ENCODE data around the gene C1orf167.

The C1orf167 gene

DNA sequence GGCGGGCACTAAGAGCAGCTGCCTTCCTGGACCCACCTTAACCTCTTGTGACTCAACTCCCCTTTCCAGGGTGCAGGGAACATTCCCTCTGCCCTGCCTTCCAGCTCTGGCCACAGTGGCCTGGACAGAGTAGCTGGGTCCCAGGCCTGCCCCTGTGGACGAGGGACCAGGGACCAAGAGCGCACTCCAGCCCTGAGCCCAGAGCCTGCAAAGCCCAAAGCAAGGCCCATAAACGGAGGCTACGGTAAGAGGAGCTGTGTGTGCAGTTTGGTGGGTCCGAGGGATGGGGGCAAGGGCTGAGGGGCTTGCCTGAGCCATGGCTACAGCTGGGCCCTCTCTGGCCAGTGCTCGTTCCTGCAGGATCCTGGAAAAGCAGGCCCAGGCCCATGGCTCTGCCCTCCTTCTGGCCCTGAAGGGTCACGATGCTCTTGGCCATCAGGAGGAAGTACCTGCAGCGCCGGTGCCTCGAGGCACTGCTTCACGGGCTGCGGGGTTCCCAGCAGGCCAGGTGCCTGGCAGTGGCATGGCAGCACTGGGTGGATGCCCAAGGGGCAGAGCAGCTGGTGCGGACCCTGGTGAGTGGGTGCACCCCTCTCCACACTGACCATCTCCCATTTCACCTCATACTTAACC lies 25.9 kb downstream of the C1orf167 start:
- DNase-seq: no peak

DNA sequence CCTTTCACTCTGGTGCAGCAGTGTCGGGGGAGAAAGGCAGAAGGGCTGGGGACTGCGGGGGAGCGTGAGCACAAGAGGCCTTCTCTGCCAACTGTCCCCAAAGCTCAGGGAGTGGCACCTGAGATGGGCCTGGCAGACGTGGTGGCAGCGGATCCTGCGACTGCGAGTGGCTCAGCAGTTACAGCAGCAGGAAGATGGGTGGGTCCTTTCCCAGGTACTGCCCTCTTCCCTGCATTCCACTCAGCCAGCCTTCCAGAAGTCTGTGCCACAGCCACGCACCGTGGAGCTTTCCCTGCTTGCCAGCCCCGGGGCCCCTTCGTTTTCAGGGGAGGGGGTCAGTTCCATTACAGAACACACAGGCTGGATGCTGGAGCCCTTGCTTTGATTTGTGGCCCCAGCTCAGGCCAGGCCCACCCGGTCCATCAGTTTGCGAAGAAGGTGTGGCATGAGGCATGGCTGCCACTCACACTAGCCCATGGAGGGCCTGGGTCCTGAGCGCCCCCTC lies 26.6 kb downstream of the C1orf167 start:
- DNase-seq: no peak

DNA sequence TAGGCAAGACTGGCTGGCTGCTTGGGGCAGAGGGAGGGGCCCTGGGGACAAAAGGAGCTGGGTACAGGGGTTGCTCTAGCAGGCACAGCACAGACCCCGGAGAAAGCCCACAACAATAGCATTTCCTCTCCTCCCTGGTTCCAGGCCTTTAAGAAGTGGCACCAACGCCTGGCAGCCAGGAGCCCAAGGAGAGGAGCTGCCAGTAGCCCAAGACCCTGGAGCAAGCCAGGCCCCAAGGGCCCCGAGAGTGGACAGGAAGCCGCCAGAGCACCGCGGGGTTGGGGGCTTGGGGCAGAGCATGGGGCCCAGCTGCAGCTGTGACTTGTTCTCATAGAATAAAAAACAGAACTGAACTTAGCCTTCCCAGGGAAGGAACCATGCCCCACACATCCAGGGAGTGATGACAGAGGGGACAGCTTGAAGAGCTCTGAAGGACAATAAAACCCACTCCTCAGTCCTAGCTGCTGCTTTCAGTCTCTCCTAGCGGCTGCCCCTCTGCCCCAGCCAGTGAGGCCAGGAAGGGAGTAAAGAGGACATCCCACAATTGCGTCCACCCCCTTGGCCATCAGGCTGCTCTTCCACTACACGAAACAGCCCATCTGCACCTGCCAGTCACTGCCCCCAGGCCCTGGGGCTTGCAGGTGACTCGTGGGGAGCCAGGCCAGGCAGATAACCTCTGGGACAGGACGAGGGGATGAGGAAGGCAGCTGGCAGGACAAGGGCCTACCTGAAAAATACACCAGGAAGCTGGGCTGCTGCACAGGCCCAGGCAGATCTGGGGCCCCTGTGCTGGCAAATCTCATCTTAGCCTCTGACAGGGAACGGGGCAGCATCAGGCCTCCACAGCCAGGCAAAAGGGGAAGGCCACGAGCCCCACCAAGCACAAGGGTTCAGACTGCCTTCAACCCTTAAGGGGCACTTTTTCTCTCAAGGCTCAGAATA lies 27.4 kb downstream of the C1orf167 start:
- no peak for DNase-seq

DNA sequence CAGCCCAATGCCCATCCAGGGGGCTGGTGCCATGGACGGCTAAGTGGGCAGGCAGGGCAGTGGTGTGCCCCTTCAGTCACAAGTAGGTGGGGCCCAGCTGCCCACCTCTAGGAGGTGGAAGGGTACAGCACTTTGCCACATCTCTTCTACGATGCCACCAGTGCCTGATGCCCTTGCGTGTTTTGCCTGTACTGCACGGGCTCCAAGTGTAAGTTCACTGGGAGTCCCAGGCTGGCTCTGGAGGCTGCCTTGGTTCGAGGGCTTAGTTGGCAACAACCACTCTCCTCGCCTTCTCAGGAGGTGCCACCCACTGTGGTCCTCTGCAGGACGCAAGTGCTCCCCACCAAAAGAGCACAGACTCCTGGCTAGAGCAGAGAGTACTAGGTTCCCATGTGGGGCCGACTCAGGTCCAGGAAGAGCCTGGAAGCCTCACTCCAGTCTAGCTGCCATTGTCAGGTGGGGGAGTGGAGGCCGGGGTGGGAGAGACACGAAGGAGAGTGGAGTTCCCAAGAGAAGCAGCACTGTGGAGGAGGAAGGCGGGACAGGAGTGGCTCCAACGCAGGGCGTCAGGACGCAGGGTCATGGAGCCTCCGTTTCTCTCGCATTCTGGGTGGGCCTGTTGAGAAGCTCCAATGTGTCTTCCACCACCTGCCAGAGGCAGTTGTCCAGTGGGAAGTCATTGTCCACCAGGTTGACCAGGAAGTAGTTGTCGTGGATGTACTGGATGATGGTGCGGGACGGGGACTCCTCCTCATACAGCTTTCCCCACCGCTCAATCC lies 28.3 kb downstream of the C1orf167 start:
- no peak for DNase-seq

DNA sequence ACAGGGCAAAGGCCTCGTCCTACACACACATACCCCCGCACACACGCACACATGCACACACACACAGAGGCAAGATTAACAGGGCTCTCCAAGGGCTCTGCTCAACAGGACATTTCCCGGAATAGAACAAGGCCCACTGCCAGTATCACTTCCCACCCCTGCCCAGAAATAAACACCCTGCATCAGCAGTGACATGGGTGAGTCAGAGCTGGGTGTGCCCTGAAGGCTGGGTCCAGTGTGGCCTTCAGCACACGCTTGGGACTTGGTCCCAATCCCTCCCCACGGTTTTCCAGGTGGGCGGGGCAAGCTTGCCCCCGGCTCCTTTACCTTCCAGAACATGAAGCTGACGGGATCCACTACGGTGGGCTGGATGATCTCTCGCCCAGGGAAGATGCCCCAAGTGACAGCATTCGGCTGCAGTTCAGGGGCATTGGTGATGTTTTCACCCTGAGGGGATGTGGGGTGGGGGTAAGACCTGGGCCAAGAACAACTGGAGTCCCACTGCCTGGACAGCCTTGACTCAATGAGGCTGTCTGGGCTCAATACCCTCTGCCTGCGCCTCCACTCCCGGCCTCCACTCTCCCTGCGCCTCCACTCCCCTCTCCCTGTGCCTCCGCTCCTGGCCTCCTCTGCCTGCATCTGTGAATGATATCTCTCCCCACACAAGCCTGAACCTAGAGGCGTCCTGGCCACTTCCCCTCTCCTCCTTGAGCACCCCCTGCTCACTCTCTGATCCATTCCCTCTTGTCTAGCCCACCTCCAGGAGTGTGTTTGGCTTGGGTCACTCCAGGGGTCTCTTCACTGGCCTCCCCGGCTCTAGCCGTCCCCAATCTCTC lies 29.1 kb downstream of the C1orf167 start:
- DNase-seq: no peak

DNA sequence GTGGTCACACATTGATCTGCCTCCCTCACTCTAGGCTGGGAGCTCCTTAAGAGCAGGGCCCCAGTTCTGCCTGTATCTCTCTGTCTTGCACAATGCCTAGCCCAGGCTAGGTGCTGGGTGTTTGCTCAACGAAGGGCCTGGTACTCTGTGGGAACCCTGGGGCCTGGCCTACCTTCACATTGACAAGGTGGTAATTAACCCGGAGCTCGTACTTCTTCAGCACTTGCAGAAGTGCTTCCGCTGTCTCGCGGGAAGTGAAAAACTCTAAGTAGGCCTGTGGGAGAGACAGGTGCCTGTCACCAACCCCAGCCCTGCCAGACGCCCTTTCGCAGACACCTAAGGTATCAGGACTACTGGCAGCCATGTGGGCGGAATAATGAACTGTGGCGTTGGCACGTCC lies 30.1 kb downstream of the C1orf167 start:
- no peak for DNase-seq

DNA sequence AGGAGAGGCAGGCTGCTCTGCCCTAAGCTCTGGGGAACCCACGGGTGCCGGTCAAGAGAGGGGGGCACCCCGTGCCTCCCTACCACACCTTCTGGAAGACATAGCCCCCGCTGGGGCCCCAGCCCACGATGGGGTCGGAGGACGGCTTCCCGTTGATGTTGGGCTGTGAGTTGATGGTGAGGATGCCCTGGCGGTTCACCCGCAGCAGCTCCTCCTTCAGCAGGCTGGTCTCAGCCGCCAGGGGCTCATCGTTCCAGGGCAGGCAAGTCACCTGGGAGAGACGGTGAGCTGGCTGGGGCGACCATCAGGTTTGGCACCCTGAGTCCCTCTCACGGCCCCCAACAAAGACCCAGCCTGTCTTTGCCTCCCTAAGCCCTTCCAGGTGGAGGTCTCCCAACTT lies 31.8 kb downstream of the C1orf167 start:
- no peak for DNase-seq

DNA sequence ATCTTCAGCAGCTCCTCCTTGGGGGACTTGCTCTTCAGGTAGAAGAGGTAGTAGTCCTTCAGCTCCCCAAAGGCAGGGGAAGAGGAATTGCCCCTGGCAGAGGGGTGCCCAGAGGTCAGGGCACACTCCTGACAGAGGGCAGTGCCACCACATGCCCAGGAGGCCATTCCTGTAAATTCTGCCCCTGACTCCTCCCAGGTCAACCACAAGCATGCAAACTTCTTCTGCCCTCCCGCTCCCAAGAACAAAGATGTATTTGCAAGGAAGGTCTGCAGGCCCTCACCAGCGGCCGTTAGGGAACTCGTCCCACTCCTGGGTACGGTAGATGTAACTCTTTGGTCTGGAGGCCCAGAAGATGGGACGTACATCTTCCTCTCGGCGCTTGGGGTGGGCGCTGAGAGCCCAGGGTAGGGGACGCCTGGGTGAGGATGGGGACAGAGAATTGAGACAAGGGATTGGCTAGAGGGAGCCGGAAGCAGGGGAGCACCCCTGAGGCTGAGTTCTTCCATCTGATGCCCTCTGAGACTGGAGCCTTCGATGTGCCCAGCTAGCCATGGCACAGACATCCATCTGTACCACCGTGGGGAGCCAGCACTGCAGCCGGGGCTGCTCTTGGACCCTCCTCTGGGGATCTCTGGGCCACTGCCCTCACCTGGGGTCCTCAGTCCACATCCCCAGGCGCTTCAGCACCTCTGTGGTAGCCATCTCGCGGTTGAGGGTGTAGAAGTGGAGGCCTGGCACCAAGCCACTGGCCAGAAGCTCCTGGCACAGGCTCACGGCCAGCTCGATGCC lies 32.6 kb downstream of the C1orf167 start:
- no peak for DNase-seq

DNA sequence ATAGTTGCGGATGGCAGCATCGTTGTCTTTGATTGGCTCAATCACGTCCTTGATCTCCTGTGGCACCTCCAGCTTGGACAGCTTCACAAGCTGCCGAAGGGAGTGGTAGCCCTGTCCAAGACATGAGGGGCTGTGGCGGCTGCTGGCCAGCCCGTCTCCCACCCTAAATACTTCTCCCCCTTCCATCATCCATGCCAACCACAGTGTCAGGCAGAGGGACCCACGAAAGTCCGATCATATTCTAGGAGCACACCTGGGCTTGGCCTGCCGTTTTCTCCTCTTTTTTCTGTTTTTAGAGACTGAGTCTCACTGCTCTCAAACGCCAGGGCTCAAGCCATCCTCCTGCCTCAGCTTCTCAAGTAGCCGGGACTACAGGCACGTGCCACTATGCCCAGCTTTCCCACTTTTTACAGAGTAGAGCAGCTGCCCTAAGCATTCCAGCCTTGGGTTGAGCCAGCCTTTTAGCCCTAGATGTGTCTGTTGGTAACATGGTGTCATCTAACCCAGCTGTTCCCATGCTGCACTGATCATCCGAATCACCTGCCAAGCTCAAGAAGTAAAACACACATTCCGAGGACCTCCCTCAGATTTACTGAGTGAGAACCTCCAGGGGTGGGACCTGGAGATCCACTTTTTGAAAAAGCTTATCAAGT lies 33.4 kb downstream of the C1orf167 start:
- no peak for DNase-seq

DNA sequence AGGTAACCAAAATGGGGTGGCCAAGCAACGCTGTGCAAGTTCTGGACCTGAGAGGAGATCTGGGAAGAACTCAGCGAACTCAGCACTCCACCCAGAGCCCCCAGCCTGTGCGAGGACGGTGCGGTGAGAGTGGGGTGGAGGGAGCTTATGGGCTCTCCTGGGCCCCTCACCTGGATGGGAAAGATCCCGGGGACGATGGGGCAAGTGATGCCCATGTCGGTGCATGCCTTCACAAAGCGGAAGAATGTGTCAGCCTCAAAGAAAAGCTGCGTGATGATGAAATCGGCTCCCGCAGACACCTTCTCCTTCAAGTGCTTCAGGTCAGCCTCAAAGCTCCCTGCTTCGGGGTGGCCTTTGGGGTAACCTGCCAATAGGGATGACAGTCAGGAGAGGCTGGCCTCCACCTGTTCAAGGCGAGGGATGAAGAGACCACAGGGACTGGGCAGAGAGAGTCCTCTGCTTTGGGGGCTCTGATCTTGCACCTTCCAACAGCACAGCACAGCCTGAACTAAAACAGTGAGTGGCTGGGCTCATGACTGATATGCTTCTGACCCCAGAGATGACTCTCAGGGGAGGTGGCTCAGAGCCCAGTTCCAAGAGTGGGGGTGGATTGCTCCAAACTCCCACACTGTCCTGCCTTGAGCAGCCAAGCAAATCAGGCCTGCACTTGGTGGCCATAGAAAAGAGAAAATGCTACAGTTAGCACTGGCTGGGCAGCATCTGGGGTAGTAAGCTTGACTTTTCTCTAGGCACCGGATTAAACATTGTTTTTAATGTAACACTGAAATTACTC lies 34.2 kb downstream of the C1orf167 start:
- no peak for DNase-seq

DNA sequence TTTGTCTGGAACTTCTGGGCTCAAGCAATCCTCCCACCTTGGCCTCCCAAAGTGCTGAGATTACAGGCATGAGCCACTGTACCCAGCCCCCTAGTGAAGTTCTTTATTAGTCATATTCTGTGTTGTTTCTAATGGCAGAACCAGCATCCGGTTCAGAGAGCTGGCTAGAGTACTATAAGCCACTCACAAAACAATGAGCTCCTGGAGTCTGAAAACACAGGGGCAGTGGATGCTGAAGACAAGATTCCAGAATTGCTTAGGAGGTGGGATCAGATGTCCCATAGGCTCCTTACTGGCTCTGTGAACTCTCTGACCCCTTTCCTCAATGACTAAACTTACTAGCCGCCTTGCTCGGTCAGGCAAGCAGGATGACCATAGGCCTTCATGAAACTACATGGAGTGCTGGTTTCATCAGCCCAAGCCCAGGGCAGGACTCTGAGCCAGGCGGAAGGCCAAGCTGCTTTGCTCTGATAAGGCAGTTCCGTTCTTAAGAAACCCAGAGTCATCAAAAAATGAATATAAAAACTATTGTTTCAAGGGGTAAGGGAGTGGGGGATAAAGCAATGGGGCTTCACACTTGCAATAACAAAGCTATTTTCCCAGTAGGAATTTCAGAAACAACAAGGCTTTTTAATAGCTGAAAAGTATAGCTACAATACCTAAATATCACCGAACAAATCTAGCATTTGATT lies 35.7 kb downstream of the C1orf167 start:
- no peak for DNase-seq

DNA sequence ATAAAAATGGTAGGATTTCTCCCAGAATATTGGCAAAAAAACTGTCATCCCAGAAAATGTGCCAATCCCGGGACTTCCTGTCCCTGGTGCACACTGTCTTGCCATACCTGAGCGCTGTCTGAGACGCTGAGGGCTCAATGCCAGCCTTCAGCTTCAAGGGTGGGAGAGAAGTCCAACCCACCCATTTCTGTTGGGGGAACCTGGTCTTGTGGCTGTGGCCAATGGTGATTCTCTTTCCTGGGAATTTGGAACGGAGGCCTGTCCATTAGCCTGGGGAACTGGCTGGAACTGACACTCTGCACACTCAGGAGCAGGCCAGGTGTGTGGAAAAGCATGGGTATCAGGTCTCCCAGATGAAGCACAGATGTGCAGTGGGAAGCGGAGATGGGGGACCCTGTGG lies 37.1 kb downstream of the C1orf167 start:
- no peak for DNase-seq

DNA sequence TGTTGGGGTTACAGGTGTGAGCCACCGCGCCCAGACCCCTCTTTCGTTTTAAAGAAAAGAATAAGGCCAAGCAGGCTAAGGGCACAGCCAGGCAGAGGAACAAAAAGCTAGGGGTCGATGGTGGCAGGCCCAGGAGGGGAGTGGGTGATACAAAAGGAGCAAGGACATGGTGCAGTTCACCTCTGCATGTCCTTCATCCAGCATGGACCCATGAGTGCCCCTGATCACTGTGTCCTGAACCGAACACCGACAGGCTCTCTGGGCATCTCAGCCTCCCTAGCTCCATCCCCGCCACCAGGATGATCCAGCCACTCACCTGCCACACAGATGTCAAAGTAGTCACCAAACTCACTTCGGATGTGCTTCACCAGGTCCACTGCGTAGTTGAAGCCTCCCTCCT lies 37.9 kb downstream of the C1orf167 start:
- DNase-seq: no peak

DNA sequence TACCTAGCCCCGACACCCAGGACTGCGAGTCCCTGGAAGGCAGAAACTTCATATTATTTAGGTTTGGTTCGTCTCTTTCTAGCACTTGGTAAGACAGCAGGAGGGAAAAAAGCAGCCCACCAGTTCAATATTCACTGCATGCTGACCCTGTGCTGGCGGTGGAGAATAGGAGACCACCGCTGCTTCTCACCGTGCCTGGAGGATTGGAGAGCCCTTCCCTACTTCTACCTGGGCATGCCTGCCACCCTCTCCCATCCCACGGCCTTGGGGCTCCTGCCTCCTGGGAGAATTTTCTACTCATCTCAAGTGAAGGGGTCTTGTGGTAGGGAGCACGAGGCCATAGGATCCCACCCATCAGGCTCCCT lies 38.4 kb downstream of the C1orf167 start:
- no peak for DNase-seq

DNA sequence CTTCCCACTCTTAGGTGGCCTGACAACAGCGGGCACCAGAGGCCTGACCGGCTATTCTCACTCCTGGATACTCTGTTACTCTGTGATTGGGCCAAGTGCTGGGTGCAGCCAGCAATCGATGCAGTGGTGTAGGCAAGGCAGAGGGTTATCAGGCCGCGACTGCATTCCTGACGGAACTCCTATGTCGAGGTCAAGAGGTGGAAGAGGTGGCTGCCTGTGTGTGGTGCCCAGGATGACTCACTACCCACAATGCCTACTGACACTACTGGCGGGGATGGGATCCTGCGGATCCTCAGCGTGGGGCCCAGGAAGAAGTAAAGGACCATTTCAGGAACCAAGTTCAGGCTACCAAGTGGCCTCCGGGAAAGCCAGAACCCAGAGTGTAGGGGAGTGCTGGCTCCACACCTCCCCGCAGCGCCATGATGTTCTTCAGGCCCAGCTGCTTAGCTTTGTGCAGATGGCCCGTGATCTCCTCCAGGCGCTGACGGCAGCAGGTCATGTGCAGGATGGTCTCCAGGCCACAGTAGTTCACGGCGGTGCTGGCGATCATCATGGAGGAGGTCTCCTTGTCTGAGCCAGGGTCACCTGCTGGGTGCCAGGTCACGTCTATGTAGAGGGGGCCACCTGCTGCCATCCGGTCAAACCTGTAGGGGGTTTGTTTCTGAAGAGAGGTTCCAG lies 38.9 kb downstream of the C1orf167 start:
- no peak for DNase-seq

DNA sequence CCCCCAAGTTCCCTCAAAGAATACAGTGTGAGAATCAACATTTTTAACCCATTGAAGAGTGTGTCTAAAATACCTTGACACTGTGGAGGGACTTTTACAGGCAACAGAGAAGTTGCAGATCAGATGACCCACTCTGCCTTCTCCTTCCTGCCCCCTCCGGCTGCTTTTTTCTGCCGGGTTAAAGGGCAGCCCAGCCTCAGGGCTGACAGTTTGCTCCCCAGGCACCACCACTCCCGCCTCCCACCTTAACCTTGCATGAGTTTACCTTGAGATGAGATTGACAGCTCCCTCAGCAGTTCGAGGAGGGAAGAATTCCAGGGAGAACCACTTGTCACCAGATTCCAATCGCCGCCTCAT lies 40.6 kb downstream of the C1orf167 start:
- no peak for DNase-seq

DNA sequence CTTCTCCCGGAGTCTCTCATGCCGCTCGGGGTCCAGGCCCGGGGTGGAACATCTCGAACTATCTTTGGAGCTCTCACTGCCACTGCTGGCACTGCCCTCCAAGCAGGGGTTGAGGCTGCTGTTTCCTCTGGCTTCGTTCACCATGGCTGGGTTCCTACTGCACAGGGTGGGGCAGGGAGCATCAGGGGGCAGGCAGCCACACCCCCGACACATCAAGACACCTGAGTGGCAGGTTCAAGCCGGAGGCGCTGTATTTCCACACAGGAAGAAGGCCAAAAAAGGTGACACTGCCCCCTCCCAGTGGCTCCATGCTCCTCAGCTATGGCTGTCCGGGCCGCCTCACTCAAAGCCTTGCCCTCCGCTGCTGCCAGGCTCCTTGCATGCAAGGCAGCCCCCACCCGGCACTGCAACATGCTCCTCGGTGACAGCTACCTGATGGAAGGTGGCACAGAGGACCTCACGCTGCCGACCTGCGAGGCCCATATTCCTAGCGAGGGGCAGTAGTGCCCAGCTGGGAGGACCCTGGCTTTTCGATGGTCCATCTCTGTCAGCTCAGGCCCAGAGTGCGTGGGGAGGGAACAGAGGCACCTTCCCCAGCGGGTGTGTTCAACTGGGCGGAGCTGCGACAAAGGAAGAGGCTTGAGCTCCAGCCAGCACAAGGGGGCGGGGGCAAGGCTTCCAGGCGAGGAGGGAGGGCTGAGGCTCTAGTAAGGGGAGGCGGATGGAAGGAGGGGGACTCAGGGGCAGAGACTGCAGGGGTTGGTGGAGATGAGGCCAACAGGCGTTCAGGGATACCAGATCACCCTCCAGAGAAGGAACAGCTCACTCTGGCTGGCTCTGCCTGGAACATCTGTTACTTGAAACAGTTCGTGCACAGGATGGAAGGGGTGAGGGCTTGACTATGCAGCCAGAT lies 41.2 kb downstream of the C1orf167 start:
- peak; percentile 63 to 69 for DNase-seq

All from stimulated activated CD4-positive, alpha-beta T cell treated with anti-CD3 and anti-CD28 coated beads, Interleukin-4, amount 100 ng/mL, for 4 hours (primary cell).